Endothelial cell of umbilical vein (primary cell): ENCODE results near the gene CDKN3. TPM values are rescaled to one million over a fixed set of nuclear protein-coding genes. Genes with fewer than 3 reads are reported as not detected.

ENCODE experiments used
- BruUV-seq: library from RNA; stranded (reverse); fragments of 400-500 nt; replicated peaks from 2 replicates; lab custom pipeline; 2021; lab: Mats Ljungman, UMichigan
- CTCF ChIA-PET: fragments of 300-600, 350-600 bp; sonication (Branson Sonifier 250); formaldehyde crosslinking; loops from one replicate; lab custom pipeline; 2021; ENCODE audit warnings: antibody characterized with exemption, inconsistent platforms; lab: Charles Lee
- POLR2A ChIA-PET: fragments of 300-600, 350-600 bp; sonication (Branson Sonifier 250); formaldehyde crosslinking; loops from one replicate; lab custom pipeline; 2021; ENCODE audit warnings: antibody characterized with exemption, inconsistent platforms; lab: Charles Lee
- DNase-seq: peaks from one replicate; pipeline ENCODE4 v3.0.0-alpha.2; 2011; ENCODE audit warnings: low read depth, low spot score
- FAIRE-seq: peaks from 2 replicates; lab custom pipeline; 2011; peaks lifted over from hg19 to GRCh38; lab: Jason Lieb, UNC
- H2AFZ ChIP-seq: 2 replicates; pipeline ENCODE4 v1.6.0; 2012; ENCODE audit warnings: low read depth, low read length, control low read depth, inconsistent platforms
- H3K27ac ChIP-seq: 2 replicates; pipeline ENCODE4 v1.5.1; 2011; ENCODE audit warnings: low read depth, mild to moderate bottlenecking, control low read depth, low read length, moderate library complexity; ENCODE audit not compliant: insufficient read depth
- H3K27me3 ChIP-seq, 2 experiments: 2 replicates each; pipeline versions ENCODE4 v1.6.0 to v1.6.1; 2011; ENCODE audit warnings: low read length in 2 of 2, mixed read lengths in 1 of 2; ENCODE audit not compliant: control insufficient read depth in 2 of 2, insufficient read depth in 2 of 2
- H3K36me3 ChIP-seq, 2 experiments: 2 replicates in 1 of 2; 3 replicates in 1 of 2; pipeline ENCODE4 v1.5.1; 2011; ENCODE audit warnings: low read length in 2 of 2, mild to moderate bottlenecking in 1 of 2, moderate library complexity in 1 of 2; ENCODE audit not compliant: control insufficient read depth in 2 of 2, insufficient read depth in 2 of 2; ENCODE audit errors: extremely low read depth in 1 of 2
- H3K4me1 ChIP-seq: 3 replicates; pipeline ENCODE4 v1.5.1; 2011; ENCODE audit warnings: mild to moderate bottlenecking, low read length; ENCODE audit not compliant: control insufficient read depth, insufficient read depth; ENCODE audit errors: extremely low read depth
- H3K4me2 ChIP-seq: 2 replicates; pipeline ENCODE4 v1.6.1; 2011; ENCODE audit warnings: low read length, control low read depth, mixed read lengths; ENCODE audit not compliant: insufficient read depth
- H3K4me3 ChIP-seq, 3 experiments: fragments of 200-600 bp in 1 of 3; sonication (generic), shearing (Covaris generic) in 1 of 3; replicated peaks in 1 of 3; 2 replicates each; pipeline ENCODE4 v1.5.1; 2011 to 2016; ENCODE audit warnings: control low read depth in 3 of 3, low read length in 3 of 3, mild to moderate bottlenecking in 2 of 3, inconsistent platforms in 1 of 3, low read depth in 1 of 3, moderate library complexity in 1 of 3; ENCODE audit not compliant: insufficient read depth in 1 of 3
- H3K79me2 ChIP-seq: 2 replicates; pipeline ENCODE4 v1.6.0; 2012; ENCODE audit warnings: low read length, inconsistent platforms; ENCODE audit not compliant: control insufficient read depth, insufficient read depth
- H3K9ac ChIP-seq: replicated peaks from 2 replicates; pipeline ENCODE3; 2011; ENCODE audit warnings: low read length, control low read depth; ENCODE audit not compliant: insufficient read depth; ENCODE audit errors: extremely low read depth
- H3K9me1 ChIP-seq: replicated peaks from 3 replicates; pipeline ENCODE4 v1.6.0; 2011; ENCODE audit warnings: mild to moderate bottlenecking, low read length; ENCODE audit not compliant: control insufficient read depth, insufficient read depth; ENCODE audit errors: extremely low read depth
- H3K9me3 ChIP-seq: replicated peaks from 2 replicates; pipeline ENCODE4 v1.5.1; 2012; ENCODE audit warnings: low read length, inconsistent platforms; ENCODE audit not compliant: control insufficient read depth, insufficient read depth
- H4K20me1 ChIP-seq: replicated peaks from 2 replicates; pipeline ENCODE3; 2011; ENCODE audit warnings: mild to moderate bottlenecking, low read length; ENCODE audit not compliant: control insufficient read depth, insufficient read depth; ENCODE audit errors: extremely low read depth
- CTCF ChIP-seq, 2 donors: IDR thresholded peaks; 1 replicate in 1 of 2; 2 replicates in 1 of 2; pipeline ENCODE4 v1.5.1; 2011; ENCODE audit warnings: low read length in 2 of 2, mild to moderate bottlenecking in 2 of 2, moderate library complexity in 2 of 2, control low read depth in 1 of 2, inconsistent platforms in 1 of 2, low read depth in 1 of 2; ENCODE audit not compliant: insufficient read depth in 1 of 2; ENCODE audit errors: extremely low read depth in 1 of 2
- EZH2 ChIP-seq: IDR thresholded peaks from 2 replicates; pipeline ENCODE4 v1.6.1; 2012; ENCODE audit warnings: borderline replicate concordance, low read depth, mild to moderate bottlenecking, moderate library complexity, low read length, inconsistent platforms; ENCODE audit not compliant: severe bottlenecking
- FOS ChIP-seq: IDR thresholded peaks from 2 replicates; pipeline ENCODE4 v1.6.1; 2011; ENCODE audit warnings: mild to moderate bottlenecking, low read length, moderate library complexity, borderline replicate concordance; ENCODE audit not compliant: insufficient read depth
- GATA2 ChIP-seq: IDR thresholded peaks from 2 replicates; pipeline ENCODE4 v1.7.0; 2011; ENCODE audit warnings: low read depth, mild to moderate bottlenecking, moderate library complexity, mixed read lengths, low read length; ENCODE audit not compliant: insufficient read length, insufficient read depth
- JUN ChIP-seq: IDR thresholded peaks from 2 replicates; pipeline ENCODE4 v1.6.1; 2011; ENCODE audit warnings: borderline replicate concordance, low read depth; ENCODE audit not compliant: insufficient read length, insufficient read depth
- MYC ChIP-seq: IDR thresholded peaks from one replicate; pipeline ENCODE4 v1.6.1; 2011; ENCODE audit warnings: mild to moderate bottlenecking, low read depth, low read length
- POLR2A ChIP-seq: IDR thresholded peaks from 2 replicates; pipeline ENCODE4 v1.6.1; 2012; ENCODE audit warnings: low read depth, mild to moderate bottlenecking, control low read depth, low read length
- POLR2AphosphoS5 ChIP-seq: IDR thresholded peaks from 2 replicates; pipeline ENCODE4 v1.6.1; 2012; ENCODE audit warnings: low read depth, mild to moderate bottlenecking, control low read depth, low read length, moderate library complexity; ENCODE audit not compliant: insufficient read depth
- dilution Hi-C: fragments of 300-500 bp; cut with MboI; formaldehyde crosslinking; loops from one replicate; pipeline ENCODE4 v1.15.0; 2019; ENCODE audit warnings: low sequenced_read_pairs; ENCODE audit not compliant: extremely low pct_ligation_motif_present
- intact Hi-C: fragments of 100-400 bp; cut with micrococcal nuclease; formaldehyde crosslinking; loops from one replicate; pipeline ENCODE4 v1.10.0; 2022
- polyA plus RNA-seq, 4 experiments: library from polyadenylated mRNA; depleted of rRNA in 3 of 4; stranded (reverse) in 3 of 4; unstranded in 1 of 4; fragments of >200 nt; gene quantifications; 2 replicates each; pipeline versions ENCODE4 v1.2.1 to v1.2.3, GENCODE V29; 2011 to 2012; ENCODE audit warnings: missing spikeins in 1 of 4
- total RNA-seq: library from RNA; stranded (reverse); gene quantifications from 2 replicates; pipeline ENCODE4 v1.2.3, GENCODE V29; 2021
- TF ChIP-seq, protein P1 (sequence below): IDR thresholded peaks from 2 replicates; pipeline ENCODE4 v1.6.1; 2011; ENCODE audit not compliant: insufficient read depth, insufficient read length

The CDKN3 gene
- total and polyA plus RNA-seq, 2 donors (not counting 3 experiments of a cell fraction or from before 2014, with no cell fraction given) = 36.6 to 52.0 TPM

DNA sequence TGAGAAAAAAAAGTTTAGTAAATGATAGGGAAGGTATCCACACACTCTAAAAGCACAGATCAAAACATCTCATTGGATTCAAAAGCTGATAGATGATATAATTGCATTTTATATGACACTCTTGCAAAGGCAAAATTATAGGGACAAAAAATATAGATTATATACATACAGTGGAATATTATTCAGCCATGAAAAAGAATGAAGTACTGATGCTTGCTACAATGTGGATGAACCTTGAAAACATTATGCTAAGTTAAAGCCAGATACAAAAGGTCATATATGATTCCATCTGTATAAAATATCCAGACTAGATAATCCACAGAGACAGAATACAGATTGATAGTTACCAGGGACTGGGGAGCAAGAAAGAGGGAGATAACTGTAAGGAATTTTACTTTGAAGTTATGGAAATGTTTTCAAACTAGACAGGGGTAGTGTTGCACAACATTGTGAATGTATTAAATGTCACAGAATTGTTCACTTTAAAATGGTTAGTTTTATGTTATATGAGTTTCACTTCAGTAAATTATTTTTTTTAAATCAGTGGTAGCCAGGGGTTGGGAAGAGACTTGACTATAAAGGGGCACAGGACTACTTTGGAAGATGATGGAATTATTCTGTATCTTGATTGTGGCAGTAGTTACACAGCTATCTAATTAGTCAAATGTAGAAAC, 41.7 kb upstream of the CDKN3 start:
- ChIA-PET POLR2A (no interaction called here), CTCF (no interaction called here)
- Histone ChIP-seq H3K4me1 (no peaks in the 10 kb centered on the region), H3K27me3 (no peaks in the 10 kb centered on the region), H3K36me3 (no peaks in the 10 kb centered on the region), H3K4me2 (no peak overlapping the region), H3K9me1 (no peaks in the 10 kb centered on the region), H2AFZ (no peak overlapping the region), H3K27ac (no peak overlapping the region), H3K9me3 (no peaks in the 10 kb centered on the region), H4K20me1 (no peaks in the 10 kb centered on the region), H3K79me2 (no peaks in the 10 kb centered on the region), H3K9ac (no peak overlapping the region), H3K4me3 (no peak overlapping the region)
- dilution Hi-C loops = no loop called here
- no TSS peak for BruUV-seq
- FAIRE-seq (no peak), DNase-seq (no peak)
- intact Hi-C loops = no loop called here
- TF ChIP-seq CTCF (IDR thresholded peaks at IDR 0.05; ENCODE audit: extremely low read depth in 1 of 2, insufficient read depth in 1 of 2, low read depth in 1 of 2, low read length in 2 of 2) (no peak), EZH2 (no peak), FOS (no peak), GATA2 (no peak), POLR2AphosphoS5 (no peak), POLR2A (no peak), MYC (no peak), JUN (no peak)
- TF ChIP-seq, protein P1, sequence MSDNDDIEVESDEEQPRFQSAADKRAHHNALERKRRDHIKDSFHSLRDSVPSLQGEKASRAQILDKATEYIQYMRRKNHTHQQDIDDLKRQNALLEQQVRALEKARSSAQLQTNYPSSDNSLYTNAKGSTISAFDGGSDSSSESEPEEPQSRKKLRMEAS = no peak
